Activated CD4-positive, alpha-beta T cell treated with anti-CD3 and anti-CD28 coated beads, Interleukin-10, Interleukin-2, amounts not matched to agents 100 ng/mL and 50 ng/mL, durations not matched to agents 16 hours and 8 hours (primary cell): ENCODE measurements around the gene DGKQ.
A peak's percentile ranks its signal among the peaks of the same experiment; 100 is the strongest.

Experiments
- DNase-seq: peaks from one replicate; pipeline ENCODE4 v3.0.0-alpha.2; 2020

The DGKQ gene

GRCh38 chr4:972651-973424 lies 531 bp downstream of the DGKQ start:
- peak; percentile 53 for DNase-seq

GRCh38 chr4:971666-972500 lies 1.5 kb downstream of the DGKQ start:
- no peak for DNase-seq

- no peak for DNase-seq
Measured at GRCh38 chr4:970854-971520, 2.4 kb downstream of the DGKQ start.

- no peak for DNase-seq
Measured at GRCh38 chr4:970046-970745, 3.2 kb downstream of the DGKQ start.

- no peak for DNase-seq
Measured at GRCh38 chr4:968621-969394, 4.6 kb downstream of the DGKQ start.

- no peak for DNase-seq
Measured at GRCh38 chr4:968221-968620, 5.1 kb downstream of the DGKQ start.

- no peak for DNase-seq
Measured at GRCh38 chr4:967113-968104, 6.0 kb downstream of the DGKQ start.

GRCh38 chr4:966266-967112 lies 6.9 kb downstream of the DGKQ start:
- DNase-seq: no peak

- no peak for DNase-seq
Measured at GRCh38 chr4:965766-966134, 7.6 kb downstream of the DGKQ start.

- DNase-seq: no peak
Measured at GRCh38 chr4:965048-965765, 8.2 kb downstream of the DGKQ start.

GRCh38 chr4:964346-965025 lies 8.9 kb downstream of the DGKQ start:
- no peak for DNase-seq

- no peak for DNase-seq
Measured at GRCh38 chr4:963276-964225, 9.8 kb downstream of the DGKQ start.

GRCh38 chr4:962231-963208 lies 10.8 kb downstream of the DGKQ start:
- no peak for DNase-seq

GRCh38 chr4:961351-962230 lies 11.8 kb downstream of the DGKQ start:
- DNase-seq: no peak
